ENCODE measurements around the gene LIMA1.

- TF ChIP-seq CTCF (IDR thresholded peaks at IDR 0.05; ENCODE audit: poor library complexity, severe bottlenecking) (no peak), POLR2AphosphoS5 (IDR thresholded peaks at IDR 0.05) (no peak), REST (IDR thresholded peaks at IDR 0.05; ENCODE audit: borderline replicate concordance) (no peak), SMC3 (conservative IDR thresholded peaks at IDR 0.05; ENCODE audit: poor library complexity) (no peak)
Measured at GRCh38 chr12:50127546-50127945, 155.8 kb downstream of the LIMA1 start.

Data from neural cell (in vitro differentiated cells).